Parietal lobe (tissue), 1 donor: ENCODE data around the gene PMM2. TPM values are rescaled to one million over a fixed set of nuclear protein-coding genes. Genes with fewer than 3 reads are reported as not detected.

ENCODE experiments used
- total RNA-seq: library from RNA; depleted of rRNA; stranded (reverse); fragments of >200 nt; gene quantifications from one replicate; pipeline ENCODE4 v1.2.3, GENCODE V29; 2014

The PMM2 gene
- total RNA-seq: 14.7 TPM

GRCh38 chr16:8797364-8798173, at the start of gene PMM2, which contains the start of gene TMEM186:
Gene PMM2 (plus strand): TSS chr16:8797839. CDS start chr16:8797883, 44 bp downstream.
Gene TMEM186 (minus strand): TSS chr16:8797639. CDS start chr16:8797614, 25 bp downstream.

GRCh38 chr16:8868416-8869211, 71.0 kb downstream of the PMM2 start, which contains the start of gene CARHSP1:
Gene CARHSP1 (minus strand): TSS chr16:8869006. CDS start chr16:8859328, 9,678 bp downstream.

DNA sequence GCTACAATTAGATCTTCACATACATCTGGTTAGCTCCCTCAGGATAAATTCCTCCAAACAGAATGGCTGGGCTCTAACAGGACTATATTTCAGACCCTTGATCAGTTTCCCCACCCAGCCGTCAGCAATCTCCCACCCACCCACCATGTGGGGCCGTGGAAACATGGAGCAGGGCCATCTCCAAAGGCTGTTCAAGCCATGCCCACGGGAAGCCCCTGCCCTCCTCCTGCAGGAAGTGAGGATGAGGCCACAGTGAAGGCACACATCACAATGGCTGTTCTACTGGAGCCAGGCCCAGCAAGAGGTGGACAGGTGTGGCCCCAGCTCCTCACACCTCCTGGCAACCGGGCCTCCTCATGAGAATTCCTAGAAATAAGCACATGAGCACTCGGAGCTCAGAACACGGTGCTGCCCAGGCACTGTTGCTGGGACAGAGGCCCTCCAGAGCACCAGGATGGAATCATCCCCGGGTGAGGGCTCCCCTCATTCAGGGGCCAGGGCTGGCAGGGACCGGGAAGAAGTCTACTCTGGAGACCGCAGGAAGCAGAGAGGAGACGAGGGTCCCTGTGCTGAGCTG, 84.5 kb downstream of the PMM2 start, which contains the start of gene LITAFD:
LITAFD (plus strand) TSS at position 311 of the 577 bp plus-strand sequence. CDS start 2,005 bp downstream, outside the sequence.

Other genes with a start within 250 kb of the PMM2 start
- gene TMEM114, start 207.3 kb upstream of the PMM2 start, total RNA-seq: not detected
- 31.9 TPM for gene METTL22, start 176.1 kb upstream of the PMM2 start, total RNA-seq
- gene ABAT, start 123.2 kb upstream of the PMM2 start, total RNA-seq: 119 TPM
- gene TMEM186, start 200 bp upstream of the PMM2 start, total RNA-seq: 4.7 TPM
- gene CARHSP1, start 71.2 kb downstream of the PMM2 start, total RNA-seq: 247 TPM
- gene LITAFD, start 84.5 kb downstream of the PMM2 start, total RNA-seq: not detected
- gene USP7, start 166.1 kb downstream of the PMM2 start, total RNA-seq: 160 TPM